ENCODE measurements around the gene ADAMTS3.
"Not testable (repeated sequence)": the region's sequence is repeated elsewhere in the genome, so short reads cannot be mapped to it uniquely, and the experiment has no call there.

Gene ADAMTS3

DNA sequence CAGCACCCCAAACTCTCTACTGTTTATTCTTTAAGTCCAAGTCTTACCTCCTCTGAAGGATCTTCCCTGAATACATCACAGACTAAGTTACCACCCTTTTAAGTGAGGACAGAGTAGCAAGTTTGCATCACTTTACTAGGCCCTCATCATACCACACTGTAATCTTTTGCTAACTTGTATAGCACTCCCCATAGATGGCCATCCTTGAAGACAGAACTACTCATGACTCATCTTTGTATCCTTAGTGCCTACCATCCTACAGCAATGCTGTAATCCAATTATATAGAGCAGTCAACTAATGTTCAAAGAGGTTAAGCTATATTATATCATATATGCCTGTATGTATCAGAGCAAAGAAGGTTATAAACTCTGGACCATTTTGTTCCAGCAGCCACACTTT, 101.4 kb downstream of the ADAMTS3 start:
- no peak for DNase-seq

DNA sequence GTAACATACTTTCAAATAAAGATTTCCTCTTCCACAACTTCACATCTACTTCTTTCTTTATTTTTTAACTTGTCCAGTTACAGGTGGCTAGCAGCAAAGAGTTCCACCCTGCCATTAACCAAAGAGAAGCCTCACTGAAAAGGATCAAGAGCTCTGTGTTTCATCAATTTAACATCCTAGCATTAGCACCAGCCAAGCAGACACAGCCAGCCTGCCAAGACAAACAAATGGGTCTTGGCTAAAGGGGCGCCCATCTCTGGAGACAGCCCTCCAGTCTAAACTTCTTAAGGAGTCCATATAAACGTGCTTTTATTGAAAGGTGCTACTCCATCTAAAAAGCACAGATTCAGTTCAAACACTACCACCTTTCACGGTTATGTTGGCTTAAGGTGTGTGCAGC, 105.3 kb downstream of the ADAMTS3 start:
- DNase-seq: no peak

DNA sequence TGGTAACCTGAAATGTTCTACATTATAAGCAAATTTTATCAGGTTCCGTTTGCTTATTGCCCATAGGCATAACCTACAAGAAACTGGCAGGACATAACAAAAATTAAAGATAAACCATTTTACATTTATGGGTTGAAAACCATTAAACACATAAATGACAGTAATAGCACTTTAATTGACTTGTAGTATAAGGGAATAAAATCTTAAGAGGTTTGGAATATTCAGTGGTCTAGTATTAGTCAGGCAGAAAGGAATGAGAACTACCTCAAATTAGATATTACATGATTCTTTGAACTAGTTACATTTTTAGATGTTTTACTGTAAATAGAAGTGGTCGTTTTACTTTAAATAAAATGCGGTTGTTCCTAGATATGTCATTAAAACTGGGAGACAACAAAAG, 111.9 kb downstream of the ADAMTS3 start:
- no peak for DNase-seq

DNA sequence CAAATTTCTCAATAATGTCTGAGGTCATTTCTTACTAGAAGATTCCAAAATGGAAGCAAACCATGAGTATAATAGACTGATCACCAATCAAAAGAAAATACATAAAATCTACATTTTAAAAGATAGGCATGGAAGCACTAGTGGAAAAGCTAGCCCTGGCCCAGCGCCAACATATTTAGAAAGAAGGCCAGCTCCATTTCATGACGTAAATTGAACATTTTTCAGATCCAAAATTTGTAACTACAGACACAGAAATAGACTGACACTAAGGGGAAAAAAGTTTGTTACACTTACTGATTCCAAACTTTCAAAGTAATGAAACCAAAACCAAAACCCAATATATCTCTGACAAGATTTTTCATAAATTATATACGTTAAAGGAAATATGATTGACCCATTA, 117.7 kb downstream of the ADAMTS3 start:
- DNase-seq: no peak

DNA sequence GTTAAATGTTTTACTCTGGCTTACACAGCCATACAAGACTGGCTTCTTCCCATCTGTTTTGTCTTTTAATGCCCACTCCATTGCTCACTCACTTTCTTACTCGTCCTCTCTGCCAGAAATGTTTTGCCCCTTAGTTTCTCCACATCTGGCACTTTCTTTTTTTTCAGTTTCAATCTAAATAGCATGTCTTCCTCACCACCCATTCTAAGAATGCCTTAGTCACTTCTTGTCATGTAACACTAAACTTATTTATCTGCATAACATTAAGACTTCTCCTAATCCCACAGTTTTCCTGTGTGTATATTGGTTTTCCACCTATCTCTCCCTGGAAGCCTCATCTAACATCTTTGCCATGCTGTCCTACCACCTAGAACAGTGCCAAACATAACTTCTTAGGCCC, 119.3 kb downstream of the ADAMTS3 start:
- DNase-seq: no peak

GRCh38 chr4:72448231-72448630, 120.8 kb downstream of the ADAMTS3 start:
- DNase-seq: no peak

DNA sequence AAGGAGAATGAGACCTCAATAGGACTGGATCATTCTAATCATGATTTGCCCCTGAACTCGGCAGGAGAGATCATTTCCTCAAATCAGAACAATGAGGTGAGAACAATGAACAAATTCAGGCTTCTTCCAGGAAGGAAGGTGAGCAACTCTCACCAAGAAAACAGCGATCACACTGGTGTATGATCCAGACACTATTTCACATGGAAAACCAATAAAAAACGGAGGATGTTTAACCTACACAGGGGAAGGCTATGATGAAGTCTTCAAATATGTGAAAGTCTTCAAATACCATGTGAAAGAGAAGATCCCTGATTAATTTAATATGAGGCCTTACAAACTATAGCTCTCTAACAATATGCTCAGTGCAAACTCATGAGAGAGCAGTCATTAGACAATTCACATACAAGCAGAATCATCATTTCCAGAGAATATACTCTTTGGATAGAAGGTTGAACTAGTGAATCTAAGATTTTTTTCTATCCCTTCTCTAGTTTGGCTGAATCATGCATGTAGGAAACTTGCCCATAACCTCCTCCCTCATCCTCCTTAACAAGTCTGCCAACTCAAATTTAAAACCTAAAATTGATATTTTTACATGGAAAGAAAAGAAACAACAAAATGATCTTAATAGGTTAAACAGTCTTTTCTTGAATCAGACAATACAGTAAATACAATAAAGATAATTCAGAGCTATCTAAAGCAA, 122.5 kb downstream of the ADAMTS3 start:
- peak; percentile 15 for DNase-seq

- DNase-seq: no peak
Measured at GRCh38 chr4:72444092-72444491, 124.9 kb downstream of the ADAMTS3 start.

GRCh38 chr4:72442715-72443114, 126.3 kb downstream of the ADAMTS3 start:
- no peak for DNase-seq

- no peak for DNase-seq
Measured at GRCh38 chr4:72442147-72442546, 126.9 kb downstream of the ADAMTS3 start.

GRCh38 chr4:72440386-72440785, 128.6 kb downstream of the ADAMTS3 start:
- DNase-seq: no peak

DNA sequence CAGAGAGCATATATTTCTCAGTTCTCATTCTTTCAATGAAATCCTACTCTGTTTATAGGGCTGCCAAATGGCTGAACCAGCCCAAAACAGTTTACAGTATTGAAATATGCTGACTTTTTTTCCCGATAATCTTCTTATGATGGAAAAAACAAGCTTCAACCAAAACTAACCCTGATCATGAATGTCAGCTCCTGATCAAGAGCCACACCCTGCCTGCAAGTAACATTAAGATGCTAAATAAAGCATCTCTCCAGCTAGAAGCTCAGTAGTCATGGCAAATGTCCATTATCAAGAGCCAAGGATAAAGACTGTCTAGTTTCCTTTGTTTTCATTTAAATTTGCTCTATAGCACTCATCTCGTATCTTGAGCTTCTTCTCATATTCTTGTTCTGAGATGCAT, 136.0 kb downstream of the ADAMTS3 start:
- no peak for DNase-seq

GRCh38 chr4:72432282-72432681, 136.7 kb downstream of the ADAMTS3 start:
- DNase-seq: peak; percentile 6

GRCh38 chr4:72430988-72431387, 138.0 kb downstream of the ADAMTS3 start:
- DNase-seq: no peak

GRCh38 chr4:72430050-72430449, 139.0 kb downstream of the ADAMTS3 start:
- DNase-seq: peak; percentile 27

- no peak for DNase-seq
Measured at GRCh38 chr4:72429397-72429889, 139.6 kb downstream of the ADAMTS3 start.

- DNase-seq: no peak
Measured at GRCh38 chr4:72427057-72427456, 142.0 kb downstream of the ADAMTS3 start.

DNA sequence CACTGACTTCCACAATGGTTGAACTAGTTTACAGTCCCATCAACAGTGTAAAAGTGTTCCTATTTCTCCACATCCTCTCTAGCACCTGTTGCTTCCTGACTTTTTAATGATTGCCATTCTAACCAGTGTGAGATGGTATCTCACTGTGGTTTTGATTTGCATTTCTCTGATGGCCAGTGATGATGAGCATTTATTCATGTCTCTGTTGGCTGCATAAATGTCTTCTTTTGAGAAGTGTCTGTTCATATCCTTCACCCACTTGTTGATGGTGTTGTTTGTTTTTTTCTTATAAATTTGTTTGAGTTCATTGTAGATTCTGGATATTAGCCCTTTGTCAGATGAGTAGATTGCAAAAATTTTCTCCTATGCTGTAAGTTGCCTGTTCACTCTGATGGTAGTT, 143.1 kb downstream of the ADAMTS3 start:
- DNase-seq: not testable (repeated sequence)

GRCh38 chr4:72424006-72424405, 145.0 kb downstream of the ADAMTS3 start:
- DNase-seq: no peak

DNA sequence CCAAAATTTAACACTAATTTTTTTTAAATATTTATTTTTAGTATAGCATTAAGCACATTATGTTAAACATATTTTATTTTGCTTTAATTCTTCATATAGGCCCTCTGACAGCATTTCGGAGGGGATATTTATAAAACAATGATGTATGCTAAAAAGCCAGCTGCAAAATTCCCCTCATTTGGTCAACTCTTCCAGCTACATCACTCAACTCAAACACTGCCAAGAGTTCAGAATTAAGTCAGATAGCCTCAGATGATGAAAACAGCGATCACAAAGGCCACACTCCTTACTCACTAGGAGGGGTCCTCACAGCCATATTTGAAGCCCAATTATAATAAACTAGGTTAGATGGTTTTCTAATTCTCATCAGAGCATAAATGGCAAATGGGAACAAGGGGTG, 146.6 kb downstream of the ADAMTS3 start:
- no peak for DNase-seq

- peak; percentile 43 for DNase-seq
Measured at GRCh38 chr4:72418458-72418857, 150.6 kb downstream of the ADAMTS3 start.

DNA sequence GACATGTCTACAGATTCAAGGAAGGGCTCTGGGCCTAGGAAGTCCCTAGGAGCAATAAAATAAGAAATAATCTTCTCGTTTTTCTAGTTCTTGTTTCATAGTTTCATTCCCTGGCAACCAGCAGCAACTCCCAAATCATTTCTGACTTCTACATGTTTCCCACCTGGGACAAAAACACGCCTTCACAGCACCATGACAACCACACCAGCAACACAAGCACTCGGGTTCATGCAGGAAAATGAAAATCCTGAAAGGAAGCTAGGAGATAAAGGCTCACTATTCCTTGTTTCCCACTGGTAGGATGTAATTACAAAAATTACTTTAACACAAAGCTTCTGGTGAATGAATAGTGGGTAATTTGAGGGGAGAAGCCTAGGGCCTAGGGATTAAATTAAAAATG, 158.9 kb downstream of the ADAMTS3 start:
- DNase-seq: no peak

- DNase-seq: no peak
Measured at GRCh38 chr4:72408568-72408967, 160.5 kb downstream of the ADAMTS3 start.

DNA sequence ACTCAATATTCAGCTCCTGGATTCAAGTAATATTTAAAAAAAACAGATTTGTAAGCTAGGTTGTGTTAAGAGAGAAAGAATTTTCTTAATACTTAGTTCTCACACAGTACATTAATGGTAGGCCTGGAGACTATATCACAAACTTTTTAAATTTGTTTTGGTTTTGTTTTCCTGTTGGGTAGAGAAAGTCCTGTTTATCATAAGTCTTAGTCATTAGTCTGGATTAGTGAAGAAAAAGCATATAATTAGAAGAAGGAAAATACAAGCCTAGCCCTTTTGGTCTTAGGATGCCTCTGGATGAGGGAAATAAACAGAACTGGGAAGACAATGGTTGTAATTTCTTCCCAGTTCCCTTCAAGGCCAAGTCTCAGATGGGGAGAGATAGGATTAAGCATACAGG, 163.6 kb downstream of the ADAMTS3 start:
- no peak for DNase-seq

- no peak for DNase-seq
Measured at GRCh38 chr4:72397314-72397713, 171.7 kb downstream of the ADAMTS3 start.

Data from OCI-M1 (cell line).